ENCODE data around the gene CCDC27. TPM values are rescaled to one million over a fixed set of nuclear protein-coding genes. Genes with fewer than 3 reads are reported as not detected.

The CCDC27 gene
- total and polyA plus RNA-seq, 8 donors: not detected

DNA sequence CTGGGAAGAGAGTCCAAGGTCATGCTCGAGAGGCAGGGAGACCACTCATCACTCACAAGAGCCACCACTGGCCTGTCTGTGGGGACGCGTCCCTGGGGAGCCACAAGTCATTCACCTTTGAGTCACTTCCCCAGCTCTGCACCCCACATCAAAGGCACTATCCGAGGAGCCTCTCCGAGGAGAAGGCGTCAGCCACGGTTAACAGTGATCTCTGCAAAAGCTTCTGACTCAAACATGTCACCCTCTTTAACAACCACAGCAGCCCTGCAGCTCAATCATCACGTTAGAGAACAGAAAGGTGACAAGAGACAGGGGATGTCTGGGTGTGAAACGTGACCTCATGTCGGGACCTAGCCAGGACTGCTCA lies 35.1 kb downstream of the CCDC27 start:
- peaks cover 9 to 43% (median 23%) of the 10 kb centered on the region in 4 donors for H3K4me1 ChIP-seq
- no peak for TF ChIP-seq POLR2AphosphoS5 (IDR thresholded peaks at IDR 0.05)
- no peak for TF ChIP-seq POLR2A (IDR thresholded peaks at IDR 0.05)
- TF ChIP-seq EP300 (IDR thresholded peaks at IDR 0.05): no peak
- no peak for TF ChIP-seq CTCF (IDR thresholded peaks at IDR 0.05)
- no peaks in the 10 kb centered on the region for H3K27me3 ChIP-seq
- H3K9me3 ChIP-seq: no peaks in the 10 kb centered on the region
- no peak overlapping the region for H3K4me3 ChIP-seq
- no peak overlapping the region for H3K27ac ChIP-seq
- peaks cover 46 to 92% (median 89%) of the 10 kb centered on the region in 4 donors for H3K36me3 ChIP-seq
- intact Hi-C loops (cut with DNase I; ENCODE audit: low total_unique reads): no loop called here
- WGBS, 5 donors: 80 to 88% (median 85%) methylated on average over 10 of the region's 10 CpGs
- no peak for DNase-seq

DNA sequence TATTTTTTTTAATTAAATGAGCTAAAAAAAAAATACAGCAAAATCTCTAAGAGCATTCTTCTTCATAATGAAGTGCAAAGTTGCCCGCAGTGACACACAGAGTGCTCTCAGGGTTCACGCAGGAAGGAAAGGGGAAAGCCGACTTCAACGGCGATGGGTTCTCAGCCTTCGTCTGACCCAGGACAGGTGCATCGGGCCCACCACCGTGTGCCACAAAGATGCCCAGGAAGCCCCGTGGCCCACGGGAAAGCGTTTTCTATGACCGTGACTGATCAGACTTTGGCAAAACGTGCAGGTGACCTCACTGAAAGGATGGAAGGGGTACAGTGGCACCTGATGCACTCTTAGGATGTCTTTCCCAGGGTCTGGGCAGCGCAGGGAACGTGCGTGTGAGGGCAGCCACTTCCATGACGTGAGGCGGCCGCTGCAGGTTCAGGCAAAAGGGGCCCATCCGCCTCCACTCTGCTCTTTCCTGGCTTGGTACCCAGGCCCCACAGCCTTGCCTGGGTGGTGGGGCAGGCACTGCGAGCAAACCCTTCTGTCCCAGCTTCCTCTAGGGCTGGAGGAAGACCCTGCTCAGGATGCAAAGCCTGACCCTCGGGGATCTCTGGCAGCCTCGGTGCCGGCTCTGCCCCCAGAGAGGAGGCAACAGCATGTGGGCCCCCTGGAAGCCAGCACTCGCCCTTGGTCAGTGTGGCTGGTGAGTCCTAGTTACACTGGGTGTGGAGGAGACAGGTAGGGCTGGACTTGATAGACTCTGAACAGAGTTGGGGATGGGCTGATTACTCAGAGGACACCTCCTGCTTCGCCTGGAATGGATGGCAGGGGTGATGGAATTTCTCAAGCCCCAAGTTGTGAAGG lies 35.7 kb downstream of the CCDC27 start:
- Histone ChIP-seq H3K9me3 (no peaks in the 10 kb centered on the region), H3K4me1 (peaks cover 9 to 49% (median 26%) of the 10 kb centered on the region in 4 donors), H3K4me3 (no peak overlapping the region), H3K27ac (no peak overlapping the region), H3K36me3 (peaks cover 39 to 91% (median 85%) of the 10 kb centered on the region in 4 donors), H3K27me3 (no peaks in the 10 kb centered on the region)
- no peak for DNase-seq
- TF ChIP-seq POLR2A (IDR thresholded peaks at IDR 0.05) (no peak), POLR2AphosphoS5 (IDR thresholded peaks at IDR 0.05) (no peak), EP300 (IDR thresholded peaks at IDR 0.05) (no peak), CTCF (IDR thresholded peaks at IDR 0.05) (no peak)
- WGBS, 5 donors: 86 to 93% (median 90%) methylated on average over 21 to 26 of the region's 26 CpGs
- intact Hi-C loops (cut with DNase I; ENCODE audit: low total_unique reads): no loop called here

- Histone ChIP-seq H3K36me3 (peaks cover 32 to 83% (median 76%) of the 10 kb centered on the region in 4 donors), H3K27me3 (no peaks in the 10 kb centered on the region), H3K4me3 (no peak overlapping the region), H3K27ac (no peak overlapping the region), H3K4me1 (peaks cover 15 to 58% (median 35%) of the 10 kb centered on the region in 4 donors), H3K9me3 (no peaks in the 10 kb centered on the region)
- WGBS, 5 donors: 73 to 88% (median 79%) methylated on average over 10 to 16 of the region's 16 CpGs
- TF ChIP-seq POLR2AphosphoS5 (IDR thresholded peaks at IDR 0.05): no peak
- TF ChIP-seq CTCF (IDR thresholded peaks at IDR 0.05): no peak
- TF ChIP-seq EP300 (IDR thresholded peaks at IDR 0.05): no peak
- TF ChIP-seq POLR2A (IDR thresholded peaks at IDR 0.05): no peak
- intact Hi-C loops (cut with DNase I; ENCODE audit: low total_unique reads): no loop called here
- DNase-seq: no peak
These were observed 36.6 kb downstream of the CCDC27 start for GRCh38 chr1:3788756-3789420.

DNA sequence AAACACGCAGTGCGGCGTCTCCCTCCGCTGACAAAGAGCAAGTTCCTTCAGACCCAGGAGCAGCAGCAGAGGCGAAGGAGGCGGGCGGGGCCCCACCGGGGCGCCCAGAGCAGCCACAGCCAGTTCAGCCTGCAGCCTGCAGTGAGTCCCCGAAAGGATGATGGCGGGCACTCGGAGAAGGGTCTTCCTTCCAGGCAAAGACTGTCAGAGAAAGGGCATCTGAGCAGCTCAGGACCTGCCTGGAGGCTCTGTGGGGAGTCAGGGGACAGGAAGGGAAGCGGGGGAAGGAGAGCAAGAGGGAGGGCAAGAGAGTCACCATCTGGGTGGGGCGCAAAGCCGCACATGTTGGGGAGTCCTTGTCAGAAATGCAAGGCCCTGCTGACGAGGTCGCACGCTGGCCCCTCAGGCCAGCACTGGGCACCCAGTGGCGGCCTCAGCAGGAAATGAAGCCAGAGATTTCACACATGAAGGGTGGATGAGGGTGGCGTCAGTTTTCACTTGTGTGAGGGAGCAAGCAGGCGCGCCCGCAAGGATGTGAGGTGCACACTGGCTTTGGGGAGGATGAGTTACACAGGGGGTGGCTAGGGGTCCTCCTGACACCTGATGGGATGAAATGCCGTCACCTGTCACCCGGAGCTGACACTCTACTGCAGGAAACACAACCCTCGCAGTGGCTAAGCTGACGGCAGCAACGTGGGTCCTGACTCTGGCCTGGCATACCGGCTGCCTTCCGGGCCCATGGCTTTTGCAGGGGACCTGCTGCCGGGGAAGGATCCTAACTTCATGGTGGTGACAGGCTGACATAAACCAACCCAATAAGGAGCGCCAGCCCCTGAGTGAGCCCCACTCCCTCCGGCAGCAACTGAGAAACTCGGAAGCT lies 37.4 kb downstream of the CCDC27 start:
- Histone ChIP-seq H3K4me3 (no peak overlapping the region), H3K4me1 (peaks cover 22 to 66% (median 43%) of the 10 kb centered on the region in 4 donors), H3K36me3 (peaks cover 24 to 75% (median 68%) of the 10 kb centered on the region in 4 donors), H3K27ac (no peak overlapping the region), H3K9me3 (no peaks in the 10 kb centered on the region), H3K27me3 (no peaks in the 10 kb centered on the region)
- TF ChIP-seq EP300 (IDR thresholded peaks at IDR 0.05): no peak
- no peak for TF ChIP-seq CTCF (IDR thresholded peaks at IDR 0.05)
- TF ChIP-seq POLR2A (IDR thresholded peaks at IDR 0.05): no peak
- no peak for TF ChIP-seq POLR2AphosphoS5 (IDR thresholded peaks at IDR 0.05)
- no peak for DNase-seq
- WGBS, 5 donors: 85 to 88% (median 87%) methylated on average over 30 to 34 of the region's 34 CpGs
- intact Hi-C loops (cut with DNase I; ENCODE audit: low total_unique reads): no loop called here
